GM18868 (cell line): ENCODE results near the gene HAL.

Experiments
- ATAC-seq: cut with Tn5 transposase; IDR thresholded peaks from one replicate; pipeline ENCODE4 v1.9.1; 2021; ENCODE audit warnings: mild to moderate bottlenecking, moderate library complexity; ENCODE audit not compliant: unreplicated experiment

Gene HAL

GRCh38 chr12:95943330-95943842, 52.8 kb downstream of the HAL start, which contains the start of gene AMDHD1:
Gene AMDHD1, plus strand, starts transcription at chr12:95943331. Its CDS starts 68 bp downstream, at chr12:95943399.
- ATAC-seq: peak; percentile 60

DNA sequence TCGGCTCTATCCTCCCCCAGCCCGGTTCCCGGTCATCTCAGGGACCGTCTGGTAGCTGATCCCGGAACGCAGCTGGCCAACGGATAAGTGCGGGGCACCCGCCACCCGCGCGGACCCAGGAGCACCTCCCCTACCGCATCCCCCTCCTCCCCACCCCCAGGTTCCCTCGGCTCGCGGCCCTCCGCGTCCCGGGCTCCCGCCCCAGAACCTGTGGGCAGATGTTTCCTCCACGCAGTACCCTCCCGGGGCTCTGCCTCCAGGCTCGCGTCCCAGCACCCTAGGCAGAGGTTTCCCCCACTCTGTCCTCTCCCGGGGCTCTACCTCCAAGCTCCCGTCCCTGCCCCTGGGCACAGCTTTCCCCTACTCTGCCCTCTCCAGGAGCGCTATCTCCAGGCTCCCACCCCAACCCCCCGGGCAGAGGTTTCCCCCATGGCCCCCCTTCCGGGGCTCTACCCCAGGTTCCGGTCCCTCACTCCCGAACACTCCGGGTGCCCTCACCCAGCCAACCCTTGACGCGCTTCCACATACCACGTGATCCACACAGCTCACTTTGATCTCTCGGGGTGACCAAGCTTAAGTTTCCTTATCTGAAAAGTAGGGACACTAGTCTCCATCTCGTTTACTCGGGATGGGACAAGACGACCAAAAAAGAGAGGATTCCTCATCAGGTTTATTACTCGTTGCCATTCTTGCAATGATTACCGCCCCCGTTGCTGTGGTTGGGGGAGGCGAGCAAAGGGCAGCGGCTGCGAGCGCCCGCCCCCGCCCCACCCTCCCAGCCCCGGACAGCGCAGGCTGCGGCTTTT, 53.4 kb downstream of the HAL start, which contains the start of gene CCDC38:
Gene CCDC38, minus strand, starts transcription at position 91 of the 806 bp plus-strand sequence. CDS start 6,105 bp downstream, outside the sequence.
- ATAC-seq: peak; percentile 96

GRCh38 chr12:95942101-95942523, 54.0 kb downstream of the HAL start:
- no peak for ATAC-seq

- no peak for ATAC-seq
These were observed 55.6 kb downstream of the HAL start for GRCh38 chr12:95940514-95940913.
